ENCODE results near the gene TOP3B. TPM values are rescaled to one million over a fixed set of nuclear protein-coding genes. Genes with fewer than 3 reads are reported as not detected.
A peak's percentile ranks its signal among the peaks of the same experiment; 100 is the strongest.

Gene TOP3B
- total RNA-seq, 2 experiments from 2014 or later: 33.6 to 34.0 TPM

GRCh38 chr22:21975854-21976345 is 6.7 kb downstream of the TOP3B start:
- CTCF ChIA-PET: no interaction called here
- intact Hi-C loops (cut with micrococcal nuclease): no loop called here
- no peaks in the 10 kb centered on the region for H3K9me3 Mint-ChIP-seq
- DNase-seq: no peak
- ATAC-seq: no peak
- no peak overlapping the region for H3K27ac Mint-ChIP-seq
- H3K4me1 Mint-ChIP-seq (ENCODE audit: low read depth): peaks cover 22% of the 10 kb centered on the region
- TF ChIP-seq CTCF (IDR thresholded peaks at IDR 0.05): no peak
- H3K4me3 Mint-ChIP-seq: no peak overlapping the region
- no peaks in the 10 kb centered on the region for H3K27me3 Mint-ChIP-seq
- POLR2A ChIA-PET: no interaction called here
- peaks cover 15% of the 10 kb centered on the region for H3K36me3 Mint-ChIP-seq (ENCODE audit: low read depth)

- ChIA-PET CTCF (no interaction called here), POLR2A (no interaction called here)
- TF ChIP-seq CTCF (IDR thresholded peaks at IDR 0.05): no peak
- peaks cover 16% of the 10 kb centered on the region for H3K4me1 Mint-ChIP-seq (ENCODE audit: low read depth)
- DNase-seq: no peak
- no peaks in the 10 kb centered on the region for H3K9me3 Mint-ChIP-seq
- no peak overlapping the region for H3K27ac Mint-ChIP-seq
- H3K4me3 Mint-ChIP-seq: no peak overlapping the region
- ATAC-seq: no peak
- H3K36me3 Mint-ChIP-seq (ENCODE audit: low read depth): peaks cover 19% of the 10 kb centered on the region
- no peaks in the 10 kb centered on the region for H3K27me3 Mint-ChIP-seq
- intact Hi-C loops (cut with micrococcal nuclease): no loop called here
Observed at GRCh38 chr22:21975273-21975672, 7.3 kb downstream of the TOP3B start.

- Mint-ChIP-seq H3K27me3 (no peaks in the 10 kb centered on the region), H3K27ac (no peak overlapping the region), H3K4me3 (no peak overlapping the region), H3K9me3 (no peaks in the 10 kb centered on the region), H3K36me3 (ENCODE audit: low read depth) (peaks cover 22% of the 10 kb centered on the region), H3K4me1 (ENCODE audit: low read depth) (peaks cover 9% of the 10 kb centered on the region)
- TF ChIP-seq CTCF (IDR thresholded peaks at IDR 0.05): no peak
- DNase-seq (no peak), ATAC-seq (no peak)
- POLR2A ChIA-PET: no interaction called here
- intact Hi-C loops (cut with micrococcal nuclease): no loop called here
- CTCF ChIA-PET: no interaction called here
Observed at GRCh38 chr22:21974058-21974649, 8.4 kb downstream of the TOP3B start.

GRCh38 chr22:21972806-21973205 is 9.8 kb downstream of the TOP3B start:
- Mint-ChIP-seq H3K4me3 (no peak overlapping the region), H3K9me3 (no peaks in the 10 kb centered on the region), H3K27ac (no peak overlapping the region), H3K36me3 (ENCODE audit: low read depth) (peaks cover 30% of the 10 kb centered on the region), H3K4me1 (ENCODE audit: low read depth) (no peaks in the 10 kb centered on the region), H3K27me3 (no peaks in the 10 kb centered on the region)
- CTCF ChIA-PET: interaction anchor here (0.7 to 3.0 kb wide), 25 partner anchors 8 to 275 kb away, joined by 3 to 27 read pairs (median 4); partner anchors contain the start of genes PPM1F and TOP3B
- intact Hi-C loops (cut with micrococcal nuclease): no loop called here
- ATAC-seq: no peak
- POLR2A ChIA-PET: interaction anchor here (0.8 to 1.8 kb wide), 2 partner anchors 9 to 35 kb away, joined by 3 to 14 read pairs; partner anchors contain the start of gene TOP3B
- no peak for TF ChIP-seq CTCF (IDR thresholded peaks at IDR 0.05)
- DNase-seq: no peak

GRCh38 chr22:21972293-21972779 is 10.3 kb downstream of the TOP3B start:
- peak; percentile 84 for TF ChIP-seq CTCF (IDR thresholded peaks at IDR 0.05)
- peaks cover 30% of the 10 kb centered on the region for H3K36me3 Mint-ChIP-seq (ENCODE audit: low read depth)
- ChIA-PET CTCF (interaction anchor here (0.6 to 3.0 kb wide), 30 partner anchors 8 to 274 kb away, joined by 3 to 27 read pairs (median 4); partner anchors contain the start of genes PPM1F and TOP3B), POLR2A (interaction anchor here (0.8 to 1.8 kb wide), 2 partner anchors 9 to 35 kb away, joined by 3 to 14 read pairs; partner anchors contain the start of gene TOP3B)
- H3K27me3 Mint-ChIP-seq: no peaks in the 10 kb centered on the region
- no peak overlapping the region for H3K27ac Mint-ChIP-seq
- DNase-seq: peak; percentile 70
- ATAC-seq: peak; percentile 88
- H3K9me3 Mint-ChIP-seq: no peaks in the 10 kb centered on the region
- H3K4me3 Mint-ChIP-seq: no peak overlapping the region
- H3K4me1 Mint-ChIP-seq (ENCODE audit: low read depth): no peaks in the 10 kb centered on the region
- intact Hi-C loops (cut with micrococcal nuclease): no loop called here
